Astrocyte of the spinal cord (primary cell): Measurements from ENCODE around the gene PRDM15.
A peak's percentile ranks its signal among the peaks of the same experiment; 100 is the strongest.

Experiments
- DNase-seq: peaks from one replicate; pipeline ENCODE4 v3.0.0; 2011; ENCODE audit warnings: low read depth, low spot score
- H3K4me3 ChIP-seq: 2 replicates; pipeline ENCODE4 v1.5.1; 2011; ENCODE audit warnings: low read depth, mild to moderate bottlenecking, low read length, moderate library complexity
- in situ Hi-C: cut with HindIII; loops from 2 replicates; pipeline ENCODE4 v1.10.0; 2017; ENCODE audit warnings: low sequenced_read_pairs
- TF ChIP-seq, protein P1 (sequence below): IDR thresholded peaks from 2 replicates; pipeline ENCODE4 v1.5.1; 2012; ENCODE audit warnings: low read depth, mild to moderate bottlenecking, low read length, inconsistent platforms

PRDM15 gene

DNA sequence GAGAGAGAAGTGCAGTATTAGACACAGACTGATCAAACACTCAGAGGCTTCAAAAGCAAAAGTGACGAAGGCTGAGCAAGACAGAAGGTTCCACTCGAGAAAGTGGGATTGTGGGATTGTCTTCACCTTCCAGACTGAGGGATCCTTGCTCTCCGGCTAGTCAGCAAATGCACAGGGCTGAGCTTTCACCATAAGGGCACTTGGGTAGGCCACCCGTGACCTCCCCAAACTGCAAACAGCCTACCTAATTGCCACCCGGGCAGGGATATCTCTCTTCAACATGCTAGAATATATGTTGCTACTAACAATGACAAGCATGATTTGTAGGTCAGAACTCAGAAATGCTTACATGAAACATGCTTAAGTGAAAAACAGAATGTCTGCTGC lies 77.0 kb downstream of the PRDM15 start:
- in situ Hi-C loops: no loop called here
- DNase-seq: peak; percentile 3
- no peak overlapping the region for H3K4me3 ChIP-seq
- TF ChIP-seq, protein P1, sequence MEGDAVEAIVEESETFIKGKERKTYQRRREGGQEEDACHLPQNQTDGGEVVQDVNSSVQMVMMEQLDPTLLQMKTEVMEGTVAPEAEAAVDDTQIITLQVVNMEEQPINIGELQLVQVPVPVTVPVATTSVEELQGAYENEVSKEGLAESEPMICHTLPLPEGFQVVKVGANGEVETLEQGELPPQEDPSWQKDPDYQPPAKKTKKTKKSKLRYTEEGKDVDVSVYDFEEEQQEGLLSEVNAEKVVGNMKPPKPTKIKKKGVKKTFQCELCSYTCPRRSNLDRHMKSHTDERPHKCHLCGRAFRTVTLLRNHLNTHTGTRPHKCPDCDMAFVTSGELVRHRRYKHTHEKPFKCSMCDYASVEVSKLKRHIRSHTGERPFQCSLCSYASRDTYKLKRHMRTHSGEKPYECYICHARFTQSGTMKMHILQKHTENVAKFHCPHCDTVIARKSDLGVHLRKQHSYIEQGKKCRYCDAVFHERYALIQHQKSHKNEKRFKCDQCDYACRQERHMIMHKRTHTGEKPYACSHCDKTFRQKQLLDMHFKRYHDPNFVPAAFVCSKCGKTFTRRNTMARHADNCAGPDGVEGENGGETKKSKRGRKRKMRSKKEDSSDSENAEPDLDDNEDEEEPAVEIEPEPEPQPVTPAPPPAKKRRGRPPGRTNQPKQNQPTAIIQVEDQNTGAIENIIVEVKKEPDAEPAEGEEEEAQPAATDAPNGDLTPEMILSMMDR: no peak

DNA sequence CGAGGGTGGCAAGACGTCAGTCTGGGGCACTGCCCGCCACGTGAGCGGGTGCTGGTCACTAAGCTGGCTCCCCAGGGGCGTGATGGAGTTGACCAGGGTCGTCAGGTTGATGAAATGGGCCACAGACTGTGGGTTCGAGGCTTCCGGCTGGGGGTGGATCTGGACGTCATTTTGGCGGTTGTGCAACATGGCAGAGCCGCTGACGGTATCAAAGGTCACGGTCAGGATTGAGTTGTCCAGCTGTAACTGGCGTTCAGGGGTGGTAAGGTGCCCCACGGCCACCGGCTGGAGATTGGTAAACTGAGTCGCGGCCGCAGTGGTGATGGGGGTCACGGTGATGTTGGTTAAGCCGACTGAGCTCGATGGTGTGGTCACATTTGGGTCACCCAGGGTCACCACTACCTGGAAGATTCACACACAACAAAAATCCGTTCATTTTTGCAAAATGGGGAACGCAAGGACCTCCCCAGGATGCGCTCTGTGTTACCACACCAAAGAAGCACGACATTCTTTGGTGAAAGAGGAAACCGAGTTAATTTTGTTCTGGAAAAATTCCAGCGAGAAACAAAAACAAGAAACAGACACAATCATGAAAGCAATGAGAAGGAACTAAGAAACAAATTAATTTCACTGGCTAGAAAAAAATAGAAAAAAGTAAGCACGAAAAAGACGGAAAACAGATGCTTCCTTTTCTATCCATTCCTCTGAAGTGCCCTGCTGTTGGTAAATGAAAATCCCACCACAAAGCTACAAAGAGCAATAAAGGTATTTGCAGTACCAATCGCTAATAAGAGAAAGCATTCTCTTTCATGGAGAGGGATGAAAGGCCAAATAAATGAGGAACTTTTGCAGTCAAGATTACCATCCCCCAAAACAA lies 77.6 kb downstream of the PRDM15 start:
- in situ Hi-C loops: no loop called here
- H3K4me3 ChIP-seq: no peak overlapping the region
- TF ChIP-seq, protein P1: no peak
- no peak for DNase-seq

DNA sequence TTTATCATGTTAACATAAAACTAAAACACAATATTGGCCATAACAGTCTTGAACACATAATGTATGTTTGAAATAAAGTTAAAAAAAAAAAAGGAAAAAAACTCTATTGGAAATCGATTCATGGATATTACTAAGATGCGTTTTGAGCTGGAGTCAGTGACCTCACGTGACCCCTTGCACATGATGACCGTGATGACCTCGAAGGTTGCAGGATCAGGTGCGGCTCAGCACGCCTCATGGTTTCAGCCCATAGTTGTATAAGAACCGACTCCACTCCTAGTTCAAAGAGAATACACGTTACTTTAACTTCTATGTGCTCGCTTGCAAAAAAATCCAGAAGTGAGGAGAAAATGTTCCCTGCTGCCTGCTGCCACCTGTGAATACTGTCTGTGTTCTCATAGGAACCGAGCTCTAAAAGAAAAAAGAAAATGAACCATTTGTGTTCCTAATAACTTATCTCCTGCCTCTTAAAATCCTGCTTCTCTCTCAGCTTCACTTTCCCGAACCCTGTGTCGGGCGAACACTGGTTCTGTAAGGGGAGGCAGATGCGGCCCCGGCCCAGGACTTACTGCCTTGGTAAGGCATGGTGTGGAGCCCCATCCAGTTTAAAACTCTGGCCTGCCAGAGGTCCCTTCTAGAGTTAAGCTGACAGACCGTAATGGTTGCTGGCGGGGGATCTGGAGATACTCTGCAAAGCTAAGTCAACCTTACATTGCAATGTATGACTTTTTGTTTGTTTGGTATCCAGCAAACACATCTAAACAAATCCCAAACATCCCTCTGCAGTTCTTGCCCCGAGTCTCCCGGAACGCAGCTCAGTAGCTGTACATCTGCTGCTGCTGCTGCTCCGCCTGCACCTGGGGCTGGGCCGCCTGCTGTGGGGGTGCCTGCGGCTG lies 78.5 kb downstream of the PRDM15 start:
- in situ Hi-C loops: no loop called here
- no peak for DNase-seq
- H3K4me3 ChIP-seq: no peak overlapping the region
- TF ChIP-seq, protein P1: no peak

DNA sequence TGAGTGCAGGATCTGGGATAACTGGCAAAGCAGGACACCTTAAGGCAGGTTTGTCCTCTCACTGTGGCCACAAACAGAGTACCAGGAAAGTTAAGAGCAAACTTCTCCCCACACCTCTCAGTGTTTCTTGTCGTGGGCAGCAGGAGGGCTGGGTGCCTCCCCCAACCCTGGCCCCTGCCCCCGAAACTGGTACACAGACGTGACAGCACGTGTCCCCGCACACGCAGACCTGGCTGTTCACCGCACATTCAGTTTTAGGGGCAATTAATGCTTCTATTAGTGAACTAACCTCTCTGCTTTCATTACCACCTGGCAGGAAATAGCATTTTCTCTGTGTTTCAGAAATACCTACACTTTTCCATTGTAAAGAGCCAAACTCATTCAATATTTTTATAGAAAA lies 79.4 kb downstream of the PRDM15 start:
- TF ChIP-seq, protein P1: no peak
- H3K4me3 ChIP-seq: no peak overlapping the region
- in situ Hi-C loops: no loop called here
- DNase-seq: no peak

DNA sequence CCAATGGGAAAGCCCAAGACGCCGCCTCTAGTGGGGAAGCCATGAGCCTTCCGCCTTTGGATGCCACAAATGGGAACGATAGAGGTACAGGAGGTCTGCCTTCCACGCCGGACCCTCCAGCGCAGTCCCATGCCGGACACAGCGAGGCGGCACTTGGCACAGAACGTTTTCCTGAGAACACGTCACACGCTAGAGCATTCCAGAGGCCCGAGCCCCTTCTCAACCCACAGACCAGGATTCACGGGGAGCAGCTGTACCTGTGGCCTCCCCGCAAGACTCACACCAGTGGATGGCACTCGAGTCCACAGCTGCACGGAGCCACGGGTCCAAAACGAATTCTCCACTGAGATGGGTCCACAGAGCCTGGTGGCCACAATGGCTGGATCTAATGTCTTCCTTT lies 80.8 kb downstream of the PRDM15 start:
- no peak overlapping the region for H3K4me3 ChIP-seq
- TF ChIP-seq, protein P1: no peak
- in situ Hi-C loops: no loop called here
- DNase-seq: no peak

DNA sequence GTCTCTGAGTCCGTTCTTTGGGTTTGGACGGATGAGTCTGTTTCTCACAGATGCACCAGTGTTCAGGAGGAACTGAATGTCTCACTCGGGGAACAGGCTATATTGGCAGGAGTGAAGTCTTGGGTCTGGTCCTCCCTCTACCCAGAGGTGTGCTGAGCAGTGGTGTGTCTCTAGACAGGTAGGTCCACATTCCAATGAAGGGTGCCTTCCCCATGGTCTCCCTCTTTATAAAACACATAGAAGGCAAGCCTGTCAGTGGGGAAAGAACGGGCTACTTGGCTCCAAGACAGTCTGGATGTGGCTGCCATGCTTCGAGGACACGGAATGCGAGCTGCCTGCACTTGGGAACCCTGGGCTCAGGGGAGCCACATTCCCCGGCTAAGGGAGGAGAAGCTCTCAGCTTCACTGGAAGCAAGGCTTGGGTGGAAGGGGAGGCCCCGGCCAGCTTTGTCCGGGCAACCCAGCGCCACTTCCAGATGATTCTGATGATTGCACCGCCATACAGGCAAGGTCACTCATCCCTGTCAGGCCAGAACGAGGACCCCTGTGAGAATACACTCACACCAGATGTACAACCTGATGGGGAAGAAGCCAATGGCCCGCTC lies 82.6 kb downstream of the PRDM15 start:
- no peak for DNase-seq
- in situ Hi-C loops: no loop called here
- H3K4me3 ChIP-seq: no peak overlapping the region
- TF ChIP-seq, protein P1: no peak
